Measurements from ENCODE around the gene SLC2A10. TPM values are rescaled to one million over a fixed set of nuclear protein-coding genes. Genes with fewer than 3 reads are reported as not detected.
A peak's percentile ranks its signal among the peaks of the same experiment; 100 is the strongest.

The SLC2A10 gene
- total and polyA plus RNA-seq, 2 experiments from 2014 or later: 4.9 to 14.6 TPM

GRCh38 chr20:46683939-46684750 is 25.3 kb upstream of the SLC2A10 start:
- Mint-ChIP-seq H3K9me3 (peaks cover 3% of the 10 kb centered on the region; the same call in 2 of the 3 replicates), H3K27ac (peak overlapping the region; percentile 79), H3K4me3 (peak overlapping the region; percentile 73), H3K27me3 (ENCODE audit: insufficient read depth, low read depth, poor library complexity) (peaks cover 7% of the 10 kb centered on the region), H3K36me3 (ENCODE audit: low read depth) (peaks cover 41% of the 10 kb centered on the region), H3K4me1 (peaks cover 41% of the 10 kb centered on the region)
- Histone ChIP-seq H3K4me3 (peak overlapping the region; percentile 61), H3K9me2 (ENCODE audit: insufficient read depth) (no peaks in the 10 kb centered on the region), H3K27me3 (ENCODE audit: insufficient read depth) (no peaks in the 10 kb centered on the region), H3F3A (replicated peaks; ENCODE audit: low read depth) (peaks cover 4% of the 10 kb centered on the region; the same call in 1 of the 2 replicates), H2AFZ (no peak overlapping the region), H3K4me2 (peak overlapping the region; percentile 77), H4K20me1 (replicated peaks; ENCODE audit: insufficient read depth) (0 out of 2 replicates have a peak, but pooled peaks cover 6% of the 10 kb centered on the region), H3K4me1 (ENCODE audit: insufficient read depth) (peaks cover 34% of the 10 kb centered on the region; the same call in 1 of the 2 replicates), H3K36me3 (ENCODE audit: insufficient read depth) (peaks cover 12% of the 10 kb centered on the region), H3K27ac (ENCODE audit: low read depth) (peak overlapping the region; percentile 89), H3K79me2 (replicated peaks; ENCODE audit: insufficient read depth) (peaks cover 66% of the 10 kb centered on the region)
- DNase-seq (ENCODE audit: low spot score): peak; percentile 92
- ATAC-seq: peak; percentile 90
- TF ChIP-seq REST (IDR thresholded peaks at IDR 0.05; ENCODE audit: unreplicated experiment) (no peak), POLR2AphosphoS5 (IDR thresholded peaks at IDR 0.05; ENCODE audit: low read depth) (peak; percentile 71), STAT1 (IDR thresholded peaks at IDR 0.05; ENCODE audit: unreplicated experiment) (no peak), CTCF (conservative IDR thresholded peaks at IDR 0.05; ENCODE audit: low read depth in 2 of 2) (no peak), ZNF114 (CRISPR knock-in tag; IDR thresholded peaks at IDR 0.05) (no peak)

GRCh38 chr20:46688151-46689081 is 21.0 kb upstream of the SLC2A10 start:
- H3K4me2 ChIP-seq: peak overlapping the region; percentile 81
- peaks cover 24% of the 10 kb centered on the region for H3K4me1 Mint-ChIP-seq
- no peak for DNase-seq (ENCODE audit: low spot score)
- peak overlapping the region; percentile 92 for H3K4me3 Mint-ChIP-seq
- peaks cover 3% of the 10 kb centered on the region; the same call in 2 of the 3 replicates for H3K9me3 Mint-ChIP-seq
- peaks cover 3% of the 10 kb centered on the region; the same call in 1 of the 2 replicates for H3F3A ChIP-seq (replicated peaks; ENCODE audit: low read depth)
- peaks cover 8% of the 10 kb centered on the region for H3K27me3 Mint-ChIP-seq (ENCODE audit: insufficient read depth, low read depth, poor library complexity)
- H3K4me3 ChIP-seq: peak overlapping the region; percentile 73
- H3K27ac Mint-ChIP-seq: peak overlapping the region; percentile 94
- no peaks in the 10 kb centered on the region for H3K27me3 ChIP-seq (ENCODE audit: insufficient read depth)
- peak overlapping the region; percentile 26; the same call in 1 of the 2 replicates for H2AFZ ChIP-seq
- peak overlapping the region; percentile 89 for H3K27ac ChIP-seq (ENCODE audit: low read depth)
- ATAC-seq: no peak
- peaks cover 16% of the 10 kb centered on the region; the same call in 1 of the 2 replicates for H3K4me1 ChIP-seq (ENCODE audit: insufficient read depth)
- H4K20me1 ChIP-seq (replicated peaks; ENCODE audit: insufficient read depth): no peaks in the 10 kb centered on the region
- peaks cover 43% of the 10 kb centered on the region for H3K79me2 ChIP-seq (replicated peaks; ENCODE audit: insufficient read depth)
- H3K36me3 ChIP-seq (ENCODE audit: insufficient read depth): peaks cover 9% of the 10 kb centered on the region
- H3K9me2 ChIP-seq (ENCODE audit: insufficient read depth): no peaks in the 10 kb centered on the region
- peaks cover 30% of the 10 kb centered on the region for H3K36me3 Mint-ChIP-seq (ENCODE audit: low read depth)
- TF ChIP-seq NANOG (IDR thresholded peaks at IDR 0.05; ENCODE audit: borderline replicate concordance) (no peak), EZH2 (IDR thresholded peaks at IDR 0.05; ENCODE audit: low read depth, unreplicated experiment) (no peak), POLR2AphosphoS5 (IDR thresholded peaks at IDR 0.05; ENCODE audit: low read depth) (no peak), CREB1 (CRISPR knock-in tag; IDR thresholded peaks at IDR 0.05; ENCODE audit: low read depth) (no peak; the same call in 1 of the 2 replicates), JUNB (IDR thresholded peaks at IDR 0.05; ENCODE audit: unreplicated experiment) (no peak)

All from GM23338 (cell line).